GM20431 (cell line): ENCODE data around the gene BICD1.
"Not testable (repeated sequence)": the region's sequence is repeated elsewhere in the genome, so short reads cannot be mapped to it uniquely, and the experiment has no call there.

Experiments used
- in situ Hi-C: fragments of 300-500 bp; cut with MseI, MboI; formaldehyde crosslinking; loops from one replicate; pipeline ENCODE4 v1.15.0; 2020; ENCODE audit warnings: low sequenced_read_pairs; ENCODE audit not compliant: unreplicated experiment

Gene BICD1

DNA sequence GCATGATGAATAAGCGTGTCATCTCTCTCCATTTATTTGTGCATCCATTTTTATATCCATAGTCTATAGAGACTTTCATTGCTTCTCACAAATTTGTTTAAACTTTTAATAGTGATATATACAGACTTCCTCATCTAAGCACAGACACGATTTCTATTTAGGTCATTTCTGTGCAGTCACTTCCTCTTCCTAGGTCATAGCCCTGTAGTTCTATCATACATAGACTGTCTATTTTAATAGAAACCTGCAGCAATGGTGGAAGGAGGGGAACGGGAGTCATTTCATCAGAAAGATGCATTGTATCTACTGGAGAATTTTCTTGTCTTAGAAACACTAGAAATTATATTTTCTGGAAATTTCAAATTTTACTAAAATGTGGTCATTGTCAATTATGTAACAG is 159.3 kb downstream of the BICD1 start:
- in situ Hi-C loops: no loop called here

DNA sequence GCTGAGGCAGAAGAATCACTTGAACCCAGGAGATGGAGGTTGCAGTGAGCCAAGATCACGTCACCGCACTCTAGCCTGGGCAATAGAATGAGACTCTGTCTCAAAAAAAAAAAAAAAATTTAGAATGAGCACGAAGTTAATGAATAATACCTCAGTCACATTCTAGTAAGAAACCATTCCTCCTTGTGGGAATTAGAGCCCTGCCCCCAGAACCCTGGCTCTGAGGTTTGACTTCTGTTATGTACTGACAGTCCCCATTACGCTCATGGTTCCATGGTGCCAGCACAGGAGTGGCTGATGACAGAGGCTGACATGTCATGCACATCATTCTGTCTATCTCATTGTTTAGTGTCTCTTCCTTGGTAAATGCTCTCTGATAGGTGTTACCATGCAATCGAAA is 160.1 kb downstream of the BICD1 start:
- in situ Hi-C loops: no loop called here

DNA sequence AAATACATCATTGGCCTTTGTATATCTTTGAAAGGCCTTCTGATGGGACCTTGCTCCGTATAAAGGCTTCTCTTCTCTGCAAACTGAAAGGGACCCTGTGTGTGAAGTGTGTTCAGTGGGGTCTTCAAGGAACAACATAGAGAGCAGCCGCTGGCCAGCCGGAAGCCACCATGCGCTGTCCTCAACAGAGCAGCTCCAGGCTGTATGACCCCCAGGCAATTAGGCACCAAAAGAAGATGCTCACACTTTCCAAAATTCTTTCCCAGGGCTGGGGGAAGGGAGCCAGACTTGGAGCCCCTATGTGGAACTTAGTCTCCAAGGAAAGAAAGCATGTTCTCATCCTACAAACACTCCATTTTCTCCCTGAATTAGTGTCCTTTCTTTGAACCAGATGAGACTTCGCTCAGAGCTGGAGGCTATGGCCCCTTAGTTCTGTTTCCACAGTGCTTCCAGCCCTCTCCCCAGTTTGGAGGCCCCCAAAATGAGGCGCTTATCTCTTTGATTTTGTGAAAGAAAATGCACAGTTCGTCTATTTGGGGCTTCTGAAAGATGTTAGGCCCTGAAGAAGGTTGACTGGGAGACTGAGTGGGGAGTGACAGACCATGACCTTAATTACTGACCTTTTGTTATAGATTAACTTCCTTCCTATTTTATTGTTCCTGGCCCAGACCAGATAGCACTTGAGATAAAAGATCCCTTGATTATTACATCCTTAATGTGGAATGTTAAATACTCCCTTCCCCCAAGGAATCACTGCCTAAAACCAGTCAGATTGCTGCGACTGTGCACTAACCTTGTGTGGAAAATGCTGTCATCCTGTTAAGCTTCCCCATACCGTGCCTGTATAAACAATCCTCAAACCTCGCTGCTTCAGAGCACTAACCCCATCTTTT is 164.4 kb downstream of the BICD1 start:
- in situ Hi-C loops: no loop called here

DNA sequence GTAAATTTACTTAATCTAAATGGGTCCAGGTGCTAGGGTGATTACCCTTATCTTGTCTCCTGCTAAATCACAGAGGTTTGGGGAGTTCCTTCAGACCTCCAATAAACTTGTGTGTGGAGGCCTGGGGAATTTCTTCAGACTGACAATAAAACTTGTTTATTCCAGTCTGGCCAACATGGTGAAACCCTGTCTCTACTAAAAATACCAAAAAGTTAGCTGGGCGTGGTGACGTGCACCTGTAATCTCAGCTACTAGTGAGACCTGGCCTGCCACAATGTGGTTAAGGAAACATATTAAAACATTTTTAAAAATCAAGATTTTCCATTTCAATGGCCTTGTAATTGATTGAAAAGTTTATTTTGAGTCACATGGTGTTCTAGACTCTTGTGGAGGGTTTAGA is 165.8 kb downstream of the BICD1 start:
- in situ Hi-C loops: no loop called here

DNA sequence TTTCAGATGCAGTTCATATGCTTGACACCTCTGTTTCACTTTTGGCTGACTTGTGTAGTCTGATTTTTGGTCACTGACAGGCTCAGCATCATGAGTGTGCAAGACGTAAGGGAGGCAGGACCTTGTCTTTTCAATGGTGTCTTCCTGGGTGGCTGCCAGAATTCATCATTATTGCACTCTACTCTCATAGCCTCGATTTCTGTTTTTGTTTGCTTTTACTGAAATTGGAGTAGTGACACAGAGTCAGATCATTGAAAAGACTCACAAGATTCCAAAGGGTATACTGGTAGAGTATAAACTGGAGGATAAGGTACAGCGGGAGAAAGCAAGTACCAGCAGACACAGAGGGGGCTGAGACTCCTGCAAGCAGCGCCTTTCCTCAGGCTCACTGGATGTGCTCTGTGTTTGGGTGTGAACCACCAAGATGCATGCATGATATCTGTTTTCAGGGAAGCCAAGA is 166.4 kb downstream of the BICD1 start:
- in situ Hi-C loops: no loop called here

DNA sequence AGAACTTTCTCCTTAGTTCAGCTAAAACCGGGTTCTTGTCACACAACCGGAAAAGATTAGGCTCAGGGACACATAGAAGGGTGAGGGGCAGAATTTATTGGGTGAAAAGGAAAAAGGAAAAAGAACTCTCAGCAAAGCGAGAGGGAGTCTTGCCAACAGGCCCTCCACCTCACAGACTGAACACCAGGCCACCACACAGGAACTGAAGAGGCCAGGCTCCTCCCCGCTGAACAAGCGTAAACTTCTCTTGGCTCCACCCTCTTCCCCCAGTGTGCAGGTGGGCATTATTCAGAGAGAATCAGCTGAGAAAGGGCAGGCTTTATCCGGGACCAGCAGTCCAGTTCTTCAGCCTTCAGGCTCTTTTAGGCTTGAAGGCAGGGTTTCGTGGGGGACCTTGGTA is 167.1 kb downstream of the BICD1 start:
- in situ Hi-C loops: no loop called here

DNA sequence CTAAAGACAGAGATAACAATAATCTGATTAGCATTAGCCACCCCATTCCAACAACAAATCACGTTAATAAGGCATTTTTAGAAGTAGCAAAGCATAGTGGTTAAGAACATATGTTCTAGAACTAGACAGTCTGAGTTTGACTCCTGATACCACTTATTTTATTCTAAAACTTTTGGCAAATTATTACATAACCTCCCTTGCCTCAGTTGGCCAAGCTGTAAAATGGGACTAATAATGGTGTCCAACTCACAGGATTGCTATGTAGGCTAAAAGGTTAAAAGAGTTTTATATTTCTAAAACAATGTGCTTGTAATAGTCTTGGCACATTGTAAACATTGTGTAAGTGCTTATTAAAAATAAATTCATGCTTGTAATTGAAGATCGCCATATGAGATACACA is 168.0 kb downstream of the BICD1 start:
- in situ Hi-C loops: no loop called here

DNA sequence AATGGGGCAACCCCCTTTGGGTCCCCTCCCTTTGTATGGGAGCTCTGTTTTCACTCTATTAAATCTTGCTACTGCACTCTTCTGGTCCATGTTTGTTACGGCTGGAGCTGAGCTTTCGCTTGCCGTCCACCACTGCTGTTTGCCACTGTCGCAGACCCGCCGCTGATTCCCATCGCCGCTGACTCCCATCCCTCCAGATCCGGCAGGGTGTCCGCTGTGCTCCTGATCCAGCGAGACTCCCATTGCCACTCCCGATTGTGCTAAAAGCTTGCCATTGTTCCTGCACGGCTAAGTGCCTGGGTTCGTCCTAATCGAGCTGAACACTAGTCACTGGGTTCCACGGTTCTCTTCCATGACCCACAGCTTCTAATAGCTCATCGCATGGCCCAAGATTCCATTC is 168.9 kb downstream of the BICD1 start:
- in situ Hi-C loops: not testable (repeated sequence)

DNA sequence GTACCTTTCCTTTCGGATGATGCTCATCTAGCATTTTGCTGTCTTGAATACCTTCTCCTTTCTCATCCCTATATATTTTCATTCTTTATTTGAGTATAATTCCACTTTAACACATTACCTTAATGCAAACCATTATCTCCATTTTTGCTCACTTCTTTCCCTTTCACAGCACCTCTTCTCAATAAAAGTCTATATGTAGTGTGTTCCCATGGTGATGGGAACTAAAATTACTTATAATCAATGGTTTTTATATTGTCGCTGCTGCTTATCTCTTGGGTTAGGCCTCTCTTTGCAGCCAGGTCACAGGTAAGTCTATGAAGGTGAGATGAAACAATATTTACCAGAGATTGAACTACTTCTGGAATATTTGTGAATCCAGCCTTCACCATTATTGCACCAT is 171.1 kb downstream of the BICD1 start:
- in situ Hi-C loops: no loop called here

DNA sequence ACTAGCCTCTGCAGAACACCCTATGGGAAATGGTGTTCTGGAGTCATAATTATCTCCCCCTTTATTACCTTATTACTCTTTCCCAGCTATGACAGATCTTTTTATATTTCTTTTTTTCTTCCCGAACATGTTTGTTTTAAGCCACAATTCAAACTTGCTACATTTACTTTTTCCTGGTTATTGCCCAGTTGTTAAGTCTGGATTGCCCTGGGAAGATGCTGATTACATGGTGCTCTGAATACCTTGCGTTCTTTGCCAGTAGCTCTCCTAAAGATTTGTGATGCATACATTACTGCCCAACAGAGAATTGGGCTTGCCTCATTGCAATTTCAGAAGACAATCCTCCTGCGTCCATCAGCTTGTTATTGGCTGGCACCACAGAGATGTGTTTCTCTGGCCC is 174.5 kb downstream of the BICD1 start:
- in situ Hi-C loops: no loop called here

DNA sequence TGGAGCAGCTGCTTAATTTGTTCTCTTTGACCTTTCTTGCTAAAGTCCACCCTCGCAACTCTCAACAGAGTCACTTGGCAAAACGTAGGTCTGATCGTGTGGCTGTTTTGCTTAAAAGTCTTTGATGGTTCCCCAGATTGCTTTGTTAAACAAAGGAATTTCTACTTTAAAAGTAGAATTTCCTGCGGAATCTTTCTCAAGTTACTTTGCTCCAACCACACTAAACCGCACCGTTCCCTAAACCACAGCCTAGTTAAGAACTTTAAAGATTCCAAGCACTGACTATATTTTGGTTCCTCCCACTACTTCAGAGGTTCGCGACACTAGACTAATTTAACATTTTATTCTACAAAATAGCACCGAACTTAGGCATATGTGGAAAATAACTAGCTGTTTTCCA is 177.9 kb downstream of the BICD1 start:
- in situ Hi-C loops: no loop called here

DNA sequence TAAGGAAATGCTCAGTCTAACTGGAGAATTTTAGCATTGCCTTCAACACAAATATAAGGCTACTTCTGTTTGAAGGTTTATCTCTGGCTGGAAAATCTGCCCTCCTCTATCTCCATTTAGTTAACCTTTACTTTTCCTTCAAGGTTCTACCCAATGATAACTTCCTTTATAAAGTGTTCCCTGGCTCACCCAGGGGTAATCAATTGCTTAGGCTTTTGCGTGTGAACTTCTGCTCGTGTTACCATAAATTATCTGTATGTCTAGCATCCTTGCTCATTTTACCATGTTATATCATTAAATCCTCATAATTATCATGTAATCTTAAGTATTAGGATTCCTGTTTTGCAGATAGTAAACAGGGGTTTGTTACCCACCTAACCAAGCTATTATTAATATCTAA is 178.4 kb downstream of the BICD1 start:
- in situ Hi-C loops: no loop called here

DNA sequence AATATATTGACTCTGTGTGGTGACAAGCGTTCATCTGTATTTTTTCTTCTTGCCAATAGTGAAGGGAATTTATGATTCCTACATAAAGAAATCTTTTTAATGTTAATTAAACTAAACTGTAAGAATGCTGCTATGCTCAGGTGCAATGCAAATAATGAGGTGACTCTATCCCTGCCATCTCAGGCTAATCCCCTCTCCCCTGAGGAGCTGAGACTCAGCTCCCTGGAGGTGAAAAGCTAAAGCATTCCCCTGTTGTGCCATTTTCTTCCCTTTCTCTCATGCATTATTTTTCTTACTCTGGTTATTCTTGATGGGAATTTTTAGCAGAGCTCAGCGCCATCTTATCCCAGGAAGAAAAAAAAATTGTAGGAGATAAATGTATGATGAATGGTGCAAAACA is 178.8 kb downstream of the BICD1 start:
- in situ Hi-C loops: no loop called here

DNA sequence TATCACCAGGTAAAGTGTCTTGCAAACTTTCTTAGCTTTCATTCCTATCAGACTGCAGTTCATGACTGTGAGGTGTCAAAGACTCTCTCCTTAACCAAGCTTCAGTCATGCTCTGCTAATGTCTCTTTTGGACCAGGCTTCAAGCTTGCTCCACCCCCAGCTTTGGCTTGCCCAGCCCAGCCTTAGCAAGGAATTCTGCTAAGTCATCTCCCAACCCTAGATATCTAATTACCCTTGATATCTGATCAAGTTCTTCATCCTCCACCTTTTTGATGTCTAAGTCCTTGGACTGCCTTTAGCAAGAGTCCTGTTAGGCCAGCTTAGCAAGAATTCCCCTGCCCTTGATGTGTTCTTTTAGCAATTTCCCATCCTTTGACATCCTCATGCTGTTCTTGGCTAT is 183.8 kb downstream of the BICD1 start:
- in situ Hi-C loops: no loop called here

DNA sequence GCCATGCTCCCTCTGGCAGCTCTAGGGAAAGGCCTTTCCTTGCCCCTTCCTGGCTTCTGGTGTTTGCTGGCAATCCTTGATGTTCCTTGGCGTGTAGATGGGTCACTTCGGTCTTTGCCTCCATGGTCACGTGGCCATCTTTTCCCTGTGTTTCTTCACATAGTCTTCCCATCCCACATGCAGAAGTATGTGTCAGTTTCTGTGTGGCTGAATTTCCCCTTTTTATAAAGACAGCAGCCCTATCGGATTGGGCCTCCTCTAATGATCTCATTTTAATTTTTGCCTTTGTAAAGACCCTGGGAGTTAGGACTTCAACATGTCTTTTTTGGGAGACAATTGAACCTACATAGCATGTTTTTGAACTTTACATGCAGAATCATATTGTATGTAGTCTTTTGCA is 185.5 kb downstream of the BICD1 start:
- in situ Hi-C loops: no loop called here

DNA sequence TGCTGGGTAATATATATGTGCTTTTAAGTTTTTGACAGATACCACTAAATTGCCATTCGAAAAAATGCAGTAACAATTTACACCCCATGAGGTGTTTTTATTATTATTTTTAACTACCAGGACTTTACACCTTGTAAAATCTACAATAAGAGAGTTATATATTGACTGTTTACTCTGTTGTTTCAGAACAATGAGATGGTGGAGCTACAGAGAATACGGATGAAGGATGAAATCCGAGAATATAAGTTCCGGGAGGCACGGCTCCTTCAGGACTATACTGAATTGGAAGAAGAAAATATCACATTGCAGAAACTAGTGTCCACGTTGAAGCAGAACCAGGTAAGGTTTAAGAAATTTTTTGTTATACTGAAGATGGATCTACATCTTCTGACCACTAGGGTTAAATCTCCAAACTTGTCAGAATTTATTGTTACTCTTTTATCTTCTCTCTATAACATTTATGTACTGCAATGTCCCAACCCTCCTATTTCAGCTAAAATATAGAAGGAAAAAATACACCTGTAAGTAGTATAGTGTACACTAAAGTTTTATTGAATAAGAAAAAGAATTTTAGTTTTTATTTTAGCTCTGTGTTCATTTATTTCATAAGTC is 187.3 kb downstream of the BICD1 start:
- in situ Hi-C loops: no loop called here

DNA sequence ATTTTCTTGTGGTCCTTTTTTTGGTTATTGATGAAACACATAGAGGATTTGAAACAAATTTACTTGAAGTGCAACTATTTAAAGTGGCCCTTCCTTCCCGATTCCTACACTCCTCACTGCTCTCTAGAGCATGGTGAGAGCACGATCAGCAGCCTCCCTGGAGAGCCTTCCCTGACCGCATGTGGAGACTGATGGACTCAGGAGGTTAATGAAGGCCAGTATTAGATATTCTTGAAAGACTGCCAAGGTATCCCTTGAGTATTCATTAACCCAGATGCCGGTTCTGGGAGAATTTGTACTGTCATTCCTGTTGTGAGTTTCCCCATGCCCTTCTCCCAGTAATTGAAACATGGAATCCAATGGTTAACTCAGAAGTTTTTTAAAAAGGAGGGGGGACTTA is 189.9 kb downstream of the BICD1 start:
- in situ Hi-C loops: no loop called here

DNA sequence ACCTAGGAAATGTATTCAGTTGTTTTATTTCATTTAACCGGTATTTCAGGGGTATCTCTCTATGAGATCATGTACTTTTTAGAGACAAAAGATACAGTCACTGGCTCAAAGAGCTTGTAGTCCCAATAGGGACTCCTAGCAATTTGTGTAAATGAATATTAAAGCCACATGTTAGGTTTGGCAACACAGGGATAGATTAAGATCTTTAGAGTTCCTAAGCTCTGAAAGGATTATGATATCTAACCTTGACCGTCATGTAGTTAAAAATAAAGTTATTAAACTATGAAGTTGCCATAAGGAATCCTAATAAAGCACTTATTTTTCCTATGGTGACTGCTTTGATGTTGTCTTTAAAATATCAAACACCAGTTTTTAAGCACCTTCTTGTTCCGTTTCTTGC is 192.3 kb downstream of the BICD1 start:
- in situ Hi-C loops: no loop called here

DNA sequence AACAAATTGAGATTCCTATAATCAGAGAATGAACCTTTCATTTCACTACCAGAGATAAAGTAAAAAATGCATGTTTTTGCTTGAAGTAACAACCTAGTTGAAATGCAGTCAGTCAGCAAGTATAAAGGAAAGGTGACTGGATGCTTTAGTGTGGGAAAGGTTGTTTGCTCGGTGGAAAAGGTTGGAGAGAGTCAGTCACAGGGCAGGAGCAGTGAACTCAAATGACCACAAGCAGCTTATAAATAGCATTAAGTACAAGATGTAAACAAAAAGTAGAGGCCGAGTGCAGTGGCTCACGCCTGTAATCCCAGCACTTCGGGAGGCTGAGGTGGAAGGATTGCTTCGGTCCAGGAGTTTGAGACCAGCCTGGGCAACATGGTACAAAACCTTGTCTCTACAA is 194.6 kb downstream of the BICD1 start:
- in situ Hi-C loops: loop anchor here (10.0 to 25.0 kb wide), 2 partner anchors 236 to 639 kb away; partner anchors contain the start of gene ETFBKMT

DNA sequence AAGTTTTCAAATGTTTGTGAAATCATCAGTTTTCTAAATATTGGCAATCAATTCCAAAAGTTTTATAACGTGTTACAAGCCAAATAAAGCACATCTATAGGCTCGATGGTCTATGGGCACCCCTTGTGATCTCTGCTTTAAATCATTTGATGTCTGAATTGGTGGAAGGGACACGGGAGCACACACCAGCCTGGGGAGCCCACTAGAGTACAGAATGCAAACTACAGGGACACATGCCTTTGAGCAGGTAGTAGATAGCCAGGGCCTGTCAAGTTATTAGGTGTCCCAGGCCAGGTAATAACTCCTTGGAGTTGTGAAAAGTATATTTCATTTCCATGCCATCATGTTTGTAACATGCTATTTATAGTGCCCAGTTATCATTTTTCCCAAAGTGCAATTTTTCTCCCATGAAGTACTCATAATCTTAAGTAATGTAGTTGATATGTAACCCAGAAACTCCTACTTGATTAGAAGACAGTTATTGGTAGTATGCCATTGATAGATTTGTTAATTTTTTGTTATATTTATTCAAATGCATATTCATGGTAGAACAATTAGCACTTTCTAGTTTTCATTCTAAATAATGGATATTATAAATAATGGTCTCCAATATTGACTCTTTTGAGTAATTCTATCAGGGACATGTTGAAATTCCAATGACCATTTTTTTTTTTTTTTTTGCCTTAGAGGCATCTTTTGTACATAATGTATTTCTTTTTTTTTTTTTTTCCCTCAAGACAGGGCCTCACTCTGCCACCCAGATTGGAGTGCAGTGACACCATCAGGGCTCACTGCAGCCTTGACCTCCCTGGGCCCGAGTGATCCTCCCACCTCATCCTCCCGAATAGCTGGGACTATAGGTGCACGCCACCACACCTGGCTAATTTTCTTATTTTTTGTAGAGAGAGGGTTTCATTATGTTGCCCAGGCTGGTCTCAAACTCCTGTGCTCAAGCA is 195.8 kb downstream of the BICD1 start:
- in situ Hi-C loops: loop anchor here (10.0 to 25.0 kb wide), 2 partner anchors 238 to 640 kb away; partner anchors contain the start of gene ETFBKMT
